Liver (tissue), 9 donors: ENCODE results near the gene DDIT4. TPM values are rescaled to one million over a fixed set of nuclear protein-coding genes. Genes with fewer than 3 reads are reported as not detected.

Experiments
- DNase-seq: peaks from one replicate; pipeline ENCODE4 v3.0.0-alpha.2; 2017; ENCODE audit warnings: low spot score
- H3K27ac ChIP-seq, 2 donors: one replicate each; pipeline ENCODE4 v1.7.0; 2013; ENCODE audit warnings: inconsistent platforms in 2 of 2, low read length in 2 of 2, control low read depth in 1 of 2, low read depth in 1 of 2, mild to moderate bottlenecking in 1 of 2
- H3K27me3 ChIP-seq, 4 donors: one replicate each; pipeline versions ENCODE4 v1.6.1 to v1.7.0; 2013; ENCODE audit warnings: low read length in 3 of 4, inconsistent platforms in 1 of 4, mild to moderate bottlenecking in 1 of 4, moderate library complexity in 1 of 4; ENCODE audit not compliant: control insufficient read depth in 4 of 4, insufficient read depth in 4 of 4
- H3K36me3 ChIP-seq, 4 donors: one replicate each; pipeline versions ENCODE4 v1.6.1 to v1.7.0; 2013; ENCODE audit warnings: low read length in 3 of 4, mild to moderate bottlenecking in 3 of 4, low read depth in 1 of 4, moderate library complexity in 1 of 4; ENCODE audit not compliant: control insufficient read depth in 4 of 4, insufficient read depth in 3 of 4
- H3K4me1 ChIP-seq, 4 donors: one replicate each; pipeline versions ENCODE4 v1.6.1 to v1.7.0; 2013; ENCODE audit warnings: low read length in 3 of 4, mild to moderate bottlenecking in 3 of 4, moderate library complexity in 1 of 4; ENCODE audit not compliant: control insufficient read depth in 4 of 4, insufficient read depth in 4 of 4
- H3K4me3 ChIP-seq, 3 donors: one replicate each; pipeline versions ENCODE4 v1.6.1 to v1.7.0; 2013; ENCODE audit warnings: low read length in 3 of 3, control low read depth in 1 of 3, low read depth in 1 of 3, mild to moderate bottlenecking in 1 of 3
- H3K9ac ChIP-seq, 2 donors: one replicate each; pipeline ENCODE4 v1.7.0; 2013; ENCODE audit warnings: low read length in 2 of 2, mild to moderate bottlenecking in 2 of 2, moderate library complexity in 2 of 2, control low read depth in 1 of 2, low read depth in 1 of 2
- H3K9me3 ChIP-seq, 4 donors: one replicate each; pipeline versions ENCODE4 v1.6.1 to v1.7.0; 2013; ENCODE audit warnings: low read length in 3 of 4; ENCODE audit not compliant: control insufficient read depth in 4 of 4
- ATF3 ChIP-seq: IDR thresholded peaks from 2 replicates; pipeline ENCODE4 v1.6.1; 2016; ENCODE audit warnings: antibody characterized with exemption
- CTCF ChIP-seq: fragments of 150-350 bp; IDR thresholded peaks from 2 replicates; pipeline ENCODE4 v1.5.1; 2017; ENCODE audit warnings: improper control_type of control experiment, low read depth, low read length; ENCODE audit not compliant: missing input control
- EGR1 ChIP-seq, 2 donors: IDR thresholded peaks; 2 replicates each; pipeline ENCODE4 v1.6.1; 2016 to 2018; ENCODE audit warnings: antibody characterized with exemption in 2 of 2, low read depth in 2 of 2
- FOXA1 ChIP-seq: IDR thresholded peaks from 2 replicates; pipeline ENCODE4 v1.6.1; 2016; ENCODE audit warnings: antibody characterized with exemption
- FOXA2 ChIP-seq: IDR thresholded peaks from 2 replicates; pipeline ENCODE4 v1.6.1; 2016; ENCODE audit warnings: antibody characterized with exemption
- HNF4A ChIP-seq, 2 donors: conservative IDR thresholded peaks; 2 replicates each; pipeline ENCODE4 v1.6.1; 2016; ENCODE audit warnings: antibody characterized with exemption in 2 of 2, mild to moderate bottlenecking in 2 of 2
- HNF4G ChIP-seq: IDR thresholded peaks from 2 replicates; pipeline ENCODE4 v1.6.1; 2016; ENCODE audit warnings: antibody characterized with exemption
- JUND ChIP-seq, 2 donors: IDR thresholded peaks; 2 replicates each; pipeline ENCODE4 v1.6.1; 2016; ENCODE audit warnings: antibody characterized with exemption in 2 of 2
- MAX ChIP-seq: IDR thresholded peaks from 2 replicates; pipeline ENCODE4 v1.6.1; 2016; ENCODE audit warnings: antibody characterized with exemption
- RAD21 ChIP-seq, 2 donors: IDR thresholded peaks; 2 replicates each; pipeline ENCODE4 v1.6.1; 2016; ENCODE audit warnings: antibody characterized with exemption in 2 of 2, mild to moderate bottlenecking in 2 of 2
- REST ChIP-seq: IDR thresholded peaks from 2 replicates; pipeline ENCODE4 v1.6.1; 2016; ENCODE audit warnings: antibody characterized with exemption, mild to moderate bottlenecking
- RXRA ChIP-seq, 2 donors: IDR thresholded peaks; 2 replicates each; pipeline ENCODE4 v1.6.1; 2017 to 2018; ENCODE audit warnings: antibody characterized with exemption in 2 of 2, mild to moderate bottlenecking in 1 of 2
- SP1 ChIP-seq: IDR thresholded peaks from 2 replicates; pipeline ENCODE4 v1.6.1; 2018; ENCODE audit warnings: antibody characterized with exemption, mild to moderate bottlenecking
- TAF1 ChIP-seq: conservative IDR thresholded peaks from 2 replicates; pipeline ENCODE4 v1.6.1; 2016; ENCODE audit warnings: antibody characterized with exemption, mild to moderate bottlenecking
- YY1 ChIP-seq: IDR thresholded peaks from 2 replicates; pipeline ENCODE4 v1.6.1; 2016; ENCODE audit warnings: antibody characterized with exemption, mild to moderate bottlenecking
- ZBTB33 ChIP-seq: IDR thresholded peaks from 2 replicates; pipeline ENCODE4 v1.6.1; 2016; ENCODE audit warnings: antibody characterized with exemption
- WGBS: extraction: QIAGEN DNeasy Blood & Tissue Kit; methylation state at CpG from one replicate; pipeline ENCODE4 v1.1.7; 2013; 5-methylcytosine and 5-hydroxymethylcytosine counted together
- polyA plus RNA-seq, 2 donors: library from polyadenylated mRNA; stranded (reverse) in 1 of 2; unstranded in 1 of 2; fragments of 200-250 nt in 1 of 2; fragments of >200 nt in 1 of 2; fragmentation: Nextera tagmentation in 1 of 2; extraction: Ambion mirVana in 1 of 2; gene quantifications; one replicate each; pipeline versions ENCODE4 v1.2.1 to v1.2.3, GENCODE V29; 2013 to 2015
- total RNA-seq, 2 donors: library from RNA; depleted of rRNA; stranded (reverse); fragments of >200 nt; gene quantifications; one replicate each; pipeline ENCODE4 v1.2.3, GENCODE V29; 2014
- donor health status: healthy.
- donor health status: healthy.
- donor health status: healthy.
- donor health status: healthy.
- donor health status: healthy.

The DDIT4 gene
- total and polyA plus RNA-seq, 4 donors: 18.4 to 69.0 (median 43.7) TPM

GRCh38 chr10:72292223-72292691, 18.5 kb downstream of the DDIT4 start:
- Histone ChIP-seq H3K4me1 (peaks cover 0 to 1% (median under 1%) of the 10 kb centered on the region in 4 donors), H3K9me3 (no peaks in the 10 kb centered on the region), H3K36me3 (no peaks in the 10 kb centered on the region), H3K27me3 (no peaks in the 10 kb centered on the region), H3K9ac (no peak overlapping the region), H3K27ac (no peak overlapping the region), H3K4me3 (no peak overlapping the region)
- TF ChIP-seq EGR1 (IDR thresholded peaks at IDR 0.05; ENCODE audit: low read depth in 2 of 2) (no peak), HNF4A (conservative IDR thresholded peaks at IDR 0.05) (no peak), ATF3 (no peak), MAX (no peak)
- no peak for DNase-seq
- WGBS: 78% methylated on average over 6 of the region's 6 CpGs

GRCh38 chr10:72295330-72295910, 21.7 kb downstream of the DDIT4 start:
- H3K27me3 ChIP-seq: no peaks in the 10 kb centered on the region
- DNase-seq: no peak
- H3K9me3 ChIP-seq: no peaks in the 10 kb centered on the region
- H3K36me3 ChIP-seq: no peaks in the 10 kb centered on the region
- H3K27ac ChIP-seq: no peak overlapping the region
- WGBS: 89% methylated on average over 8 of the region's 8 CpGs
- no peak overlapping the region for H3K9ac ChIP-seq
- TF ChIP-seq FOXA1 (no peak), FOXA2 (no peak), RXRA (IDR thresholded peaks at IDR 0.05) (no peak), ATF3 (no peak), YY1 (no peak), SP1 (no peak), HNF4G (no peak), RAD21 (IDR thresholded peaks at IDR 0.05) (no peak), JUND (IDR thresholded peaks at IDR 0.05) (no peak), ZBTB33 (no peak), TAF1 (no peak), CTCF (no peak), REST (no peak), HNF4A (conservative IDR thresholded peaks at IDR 0.05) (no peak), EGR1 (IDR thresholded peaks at IDR 0.05; ENCODE audit: low read depth in 2 of 2) (no peak)
- H3K4me3 ChIP-seq: no peak overlapping the region
- H3K4me1 ChIP-seq: peaks cover 0 to 6% (median 2%) of the 10 kb centered on the region in 4 donors
